A549 (cell line): ENCODE results near the gene KCNIP4. TPM values are rescaled to one million over a fixed set of nuclear protein-coding genes. Genes with fewer than 3 reads are reported as not detected.
A peak's percentile ranks its signal among the peaks of the same experiment; 100 is the strongest.

Source experiments
- ATAC-seq, 2 experiments: fragments of 200-7000 bp in 1 of 2; fragments of >200 bp in 1 of 2; cut with Nextera tagmentation in 1 of 2; cut with Tn5 transposase in 1 of 2; 3 replicates each; pipeline versions ENCODE4 v1.8.0 to v1.9.1; 2018 to 2020; ENCODE audit warnings: mild to moderate bottlenecking in 1 of 2, moderate library complexity in 1 of 2
- CTCF ChIA-PET: fragments of 300-600 bp; sonication (Branson Sonifier 250); formaldehyde crosslinking; extraction: SDS; loops from one replicate; lab custom pipeline; 2021; ENCODE audit warnings: antibody characterized with exemption, inconsistent platforms; lab: Yijun Ruan, JAX
- POLR2A ChIA-PET: fragments of 350-600 bp; formaldehyde crosslinking; extraction: SDS; loops from one replicate; lab custom pipeline; 2021; ENCODE audit warnings: antibody characterized with exemption, inconsistent platforms; lab: Yijun Ruan, JAX
- DNase-seq, 2 experiments: peaks; one replicate each; pipeline versions ENCODE4 v3.0.0 to v3.0.0-alpha.2; 2011 to 2016; ENCODE audit warnings: low read depth in 1 of 2, low spot score in 1 of 2
- FAIRE-seq: peaks from 2 replicates; lab custom pipeline; 2011; peaks lifted over from hg19 to GRCh38; lab: Jason Lieb, UNC
- H3K27ac ChIP-seq, 2 experiments: fragments of >200 bp; sonication (Bioruptor Twin); formaldehyde crosslinking; 3 replicates each; pipeline ENCODE4 v1.5.1; 2016 to 2017
- H3K4me1 ChIP-seq: fragments of >200 bp; sonication (Bioruptor Twin); formaldehyde crosslinking; 3 replicates; pipeline ENCODE4 v1.6.1; 2016
- H3K4me2 ChIP-seq: fragments of >200 bp; sonication (Bioruptor Twin); formaldehyde crosslinking; 3 replicates; pipeline ENCODE4 v1.6.1; 2016
- H3K4me3 ChIP-seq: fragments of >200 bp; sonication (Bioruptor Twin); formaldehyde crosslinking; 3 replicates; pipeline ENCODE4 v1.5.1; 2016
- H3K9me3 ChIP-seq: fragments of >200 bp; sonication (Bioruptor Twin); formaldehyde crosslinking; 3 replicates; pipeline ENCODE4 v1.6.1; 2016
- ATOH8 ChIP-seq: fragments of 250-450 bp; sonication (Bioruptor Pico); IDR thresholded peaks from 2 replicates; pipeline ENCODE4 v1.5.0; 2020; ENCODE audit warnings: low read depth, mild to moderate bottlenecking, moderate library complexity
- CBX2 ChIP-seq: fragments of 200-600 bp; sonication (generic); IDR thresholded peaks from 2 replicates; pipeline ENCODE4 v1.6.1; 2016; ENCODE audit warnings: low read depth, mild to moderate bottlenecking, borderline replicate concordance
- CHD2 ChIP-seq: fragments of 150-350 bp; IDR thresholded peaks from 2 replicates; pipeline ENCODE4 v1.6.1; 2014; ENCODE audit warnings: low read length; ENCODE audit not compliant: partially characterized antibody
- E2F6 ChIP-seq: IDR thresholded peaks from 2 replicates; pipeline ENCODE4 v1.6.1; 2012; ENCODE audit warnings: low read depth, borderline replicate concordance
- GATA3 ChIP-seq: IDR thresholded peaks from 2 replicates; pipeline ENCODE4 v1.6.1; 2012; ENCODE audit warnings: borderline replicate concordance
- HOXA7 ChIP-seq: fragments of 250-450 bp; sonication (Bioruptor Pico); IDR thresholded peaks from 2 replicates; pipeline ENCODE4 v1.5.0; 2020; ENCODE audit warnings: mild to moderate bottlenecking, moderate library complexity
- HOXB13 ChIP-seq: fragments of 250-450 bp; sonication (Bioruptor Pico); IDR thresholded peaks from 2 replicates; pipeline ENCODE4 v1.5.0; 2020; ENCODE audit warnings: low read depth, mild to moderate bottlenecking, moderate library complexity
- JUN ChIP-seq, 2 experiments: fragments of >200 bp; sonication (Bioruptor Twin); formaldehyde crosslinking; IDR thresholded peaks; 2 replicates in 1 of 2; 3 replicates in 1 of 2; pipeline ENCODE4 v1.6.1; 2016 to 2017
- JUNB ChIP-seq: fragments of >200 bp; sonication (Bioruptor Twin); formaldehyde crosslinking; IDR thresholded peaks from 2 replicates; pipeline ENCODE4 v1.6.1; 2016
- KDM5A ChIP-seq: fragments of 200-600 bp; sonication (generic); IDR thresholded peaks from 2 replicates; pipeline ENCODE4 v1.6.1; 2016; ENCODE audit warnings: antibody characterized with exemption, mild to moderate bottlenecking
- MAZ ChIP-seq: fragments of 150-350 bp; IDR thresholded peaks from 2 replicates; pipeline ENCODE4 v1.6.1; 2014; ENCODE audit warnings: antibody characterized with exemption, low read depth, low read length, borderline replicate concordance
- NFE2L2 ChIP-seq: fragments of 150-350 bp; conservative IDR thresholded peaks from 2 replicates; pipeline ENCODE4 v1.6.1; 2014; ENCODE audit warnings: low read length
- NR3C1 ChIP-seq: fragments of >200 bp; sonication (Bioruptor Twin); formaldehyde crosslinking; IDR thresholded peaks from 3 replicates; pipeline ENCODE4 v1.6.1; 2017
- POLR2A ChIP-seq: IDR thresholded peaks from 2 replicates; pipeline ENCODE4 v1.6.1; 2012; ENCODE audit warnings: mild to moderate bottlenecking, low read length
- POLR2AphosphoS2 ChIP-seq: conservative IDR thresholded peaks from 2 replicates; pipeline ENCODE4 v1.6.1; 2012; ENCODE audit warnings: low read length, improper control_type of control experiment, inconsistent platforms
- RAD21 ChIP-seq, 2 experiments: fragments of >200 bp in 1 of 2; sonication (Bioruptor Twin) in 1 of 2; formaldehyde crosslinking in 1 of 2; IDR thresholded peaks in 1 of 2; conservative IDR thresholded peaks in 1 of 2; 2 replicates in 1 of 2; 3 replicates in 1 of 2; pipeline ENCODE4 v1.6.1; 2012 to 2018; ENCODE audit warnings: inconsistent platforms in 1 of 2
- RARB ChIP-seq: fragments of 250-450 bp; sonication (Bioruptor Pico); IDR thresholded peaks from 2 replicates; pipeline ENCODE4 v1.8.0; 2021; ENCODE audit warnings: mild to moderate bottlenecking, moderate library complexity
- RCOR1 ChIP-seq: fragments of 150-350 bp; IDR thresholded peaks from 2 replicates; pipeline ENCODE4 v1.6.1; 2014; ENCODE audit warnings: antibody characterized with exemption, low read length, low read depth
- SMC3 ChIP-seq: fragments of >200 bp; sonication (Bioruptor Twin); formaldehyde crosslinking; IDR thresholded peaks from 3 replicates; pipeline ENCODE4 v1.6.1; 2018; ENCODE audit warnings: inconsistent platforms
- USF2 ChIP-seq: fragments of 450-650 bp; IDR thresholded peaks from 2 replicates; pipeline ENCODE4 v1.6.1; 2014; ENCODE audit warnings: antibody characterized with exemption
- ZC3H11A ChIP-seq: fragments of 450-650 bp; IDR thresholded peaks from 2 replicates; pipeline ENCODE4 v1.6.1; 2014; ENCODE audit warnings: antibody characterized with exemption, mild to moderate bottlenecking
- ZFP36 ChIP-seq: fragments of 450-650 bp; IDR thresholded peaks from 2 replicates; pipeline ENCODE4 v1.6.1; 2014; ENCODE audit warnings: borderline replicate concordance; ENCODE audit not compliant: partially characterized antibody
- ZNF302 ChIP-seq: fragments of 250-450 bp; sonication (Bioruptor Pico); IDR thresholded peaks from 2 replicates; pipeline ENCODE4 v1.9.0; 2021; ENCODE audit warnings: inconsistent platforms, mild to moderate bottlenecking, moderate library complexity
- WGBS: methylation state at CpG from one replicate; pipeline ENCODE4 v1.1.6; 2017; ENCODE audit errors: missing lambda C conversion rate; 5-methylcytosine and 5-hydroxymethylcytosine counted together
- polyA plus RNA-seq, 4 experiments: library from polyadenylated mRNA; depleted of rRNA in 3 of 4; stranded (reverse); fragments of >200 nt; fragmentation: RNase III in 1 of 4; extraction: RNeasy Plus Mini Kit Qiagen cat#74134 plus additional on column Dnase treatment in 1 of 4; gene quantifications; 2 replicates in 3 of 4; 3 replicates in 1 of 4; pipeline ENCODE4 v1.2.3, GENCODE V29; 2011 to 2017

Gene KCNIP4
- polyA plus RNA-seq, 2 of the 4 experiments (the other 2 are of a cell fraction): not detected

GRCh38 chr4:21474195-21474594, 474.4 kb downstream of the KCNIP4 start:
- FAIRE-seq (no peak), DNase-seq (no peak), ATAC-seq (no peak)
- Histone ChIP-seq H3K27ac (no peak overlapping the region), H3K9me3 (no peaks in the 10 kb centered on the region), H3K4me3 (no peak overlapping the region), H3K4me1 (no peaks in the 10 kb centered on the region), H3K4me2 (no peak overlapping the region)
- ChIA-PET POLR2A (no interaction called here), CTCF (no interaction called here)
- 33% methylated on average over 3 of the region's 3 CpGs for WGBS
- no peak for TF ChIP-seq RCOR1
- TF ChIP-seq ZC3H11A: no peak
- TF ChIP-seq HOXA7 (CRISPR knock-in tag): no peak
- TF ChIP-seq RARB (CRISPR knock-in tag): no peak
- TF ChIP-seq KDM5A: no peak
- no peak for TF ChIP-seq ZNF302
- TF ChIP-seq GATA3: no peak
- no peak for TF ChIP-seq POLR2A

- H3K27ac ChIP-seq: no peak overlapping the region
- H3K4me2 ChIP-seq: no peak overlapping the region
- no peak for ATAC-seq
- 5% methylated on average over 1 of the region's 1 CpG for WGBS
- FAIRE-seq: no peak
- TF ChIP-seq JUNB (no peak), NFE2L2 (no peak), NR3C1 (no peak), MAZ (no peak), SMC3 (no peak), CBX2 (no peak), KDM5A (no peak), JUN (IDR thresholded peaks at IDR 0.05) (no peak), ATOH8 (CRISPR knock-in tag) (no peak), ZNF302 (no peak), POLR2AphosphoS2 (no peak), CHD2 (no peak), E2F6 (no peak), ZFP36 (no peak), HOXB13 (CRISPR knock-in tag) (no peak), USF2 (no peak), RCOR1 (no peak)
- no peaks in the 10 kb centered on the region for H3K4me1 ChIP-seq
- POLR2A ChIA-PET: no interaction called here
- no peak for DNase-seq
- H3K4me3 ChIP-seq: no peak overlapping the region
- CTCF ChIA-PET: interaction anchor here (1.3 to 1.6 kb wide), 3 partner anchors 12 to 697 kb away, joined by 4 to 7 read pairs (median 4); no protein-coding TSS in a partner anchor
- H3K9me3 ChIP-seq: no peaks in the 10 kb centered on the region
Observed at GRCh38 chr4:21470535-21470934, 478.0 kb downstream of the KCNIP4 start.

- POLR2A ChIA-PET: no interaction called here
- no peak for FAIRE-seq
Observed at GRCh38 chr4:21469438-21470300, 478.9 kb downstream of the KCNIP4 start.

More at GRCh38 chr4:21469438-21470300, 478.9 kb downstream of the KCNIP4 start:
- CTCF ChIA-PET: interaction anchor here (1.2 to 1.6 kb wide), 5 partner anchors 11 to 696 kb away, joined by 3 to 7 read pairs (median 4); no protein-coding TSS in a partner anchor
- Histone ChIP-seq H3K27ac (no peak overlapping the region), H3K9me3 (no peaks in the 10 kb centered on the region), H3K4me3 (no peak overlapping the region), H3K4me2 (no peak overlapping the region), H3K4me1 (no peaks in the 10 kb centered on the region)
- DNase-seq: peak in 1 of 2 experiments; percentile 0
- ATAC-seq: no peak
- peak; percentile 10 to 24; a peak in 2 of 5 replicates for TF ChIP-seq RAD21 (conservative IDR thresholded peaks at IDR 0.05 in 1 of 2, IDR thresholded peaks at IDR 0.05 in 1 of 2)
- no peak for TF ChIP-seq HOXA7 (CRISPR knock-in tag)
- WGBS: 3% methylated on average over 9 of the region's 9 CpGs
